Right lobe of liver (tissue), 4 donors: Measurements from ENCODE around the gene RIT1.

Source experiments
- CTCF ChIP-seq, 4 donors: fragments of 200-600 bp in 3 of 4; fragments of 450-650 bp in 1 of 4; IDR thresholded peaks; one replicate each; pipeline versions ENCODE4 v1.5.1 to v1.8.0; 2016 to 2022; ENCODE audit warnings: antibody characterized with exemption in 4 of 4, mild to moderate bottlenecking in 2 of 4
- POLR2A ChIP-seq: fragments of 450-650 bp; IDR thresholded peaks from one replicate; pipeline ENCODE4 v1.6.1; 2017; ENCODE audit warnings: antibody characterized with exemption, mild to moderate bottlenecking
- donor health status: DM: no; HTN: no; CAD: no.
- donor health status: DM: no; HTN: no; CAD: no.
- donor health status: DM: no; HTN: yes; CAD: no.

- TF ChIP-seq CTCF (IDR thresholded peaks at IDR 0.05) = no peak
- TF ChIP-seq POLR2A = no peak
Observed at GRCh38 chr1:155873860-155874259, 37.3 kb downstream of the RIT1 start.
